Neural progenitor cell (in vitro differentiated cells): ENCODE data around the gene IQCH. TPM values are rescaled to one million over a fixed set of nuclear protein-coding genes. Genes with fewer than 3 reads are reported as not detected.

Experiments
- DNase-seq: peaks from one replicate; pipeline ENCODE4 v3.0.0-alpha.2; 2016; ENCODE audit warnings: low spot score
- H2AFZ ChIP-seq: fragments of 200-600 bp; sonication (generic); replicated peaks from 2 replicates; pipeline ENCODE4 v1.6.1; 2016; ENCODE audit warnings: antibody characterized with exemption
- H3F3A ChIP-seq: fragments of 200-600 bp; sonication (generic); 2 replicates; pipeline ENCODE4 v1.6.1; 2016; ENCODE audit warnings: antibody characterized with exemption, low read depth
- H3K27ac ChIP-seq: fragments of 200-600 bp; sonication (generic); 2 replicates; pipeline ENCODE4 v1.5.1; 2016; ENCODE audit warnings: mild to moderate bottlenecking
- H3K27me3 ChIP-seq: fragments of 200-600 bp; sonication (generic); 2 replicates; pipeline ENCODE4 v1.6.1; 2016; ENCODE audit warnings: mild to moderate bottlenecking, moderate library complexity
- H3K36me3 ChIP-seq: fragments of 200-600 bp; sonication (generic); 2 replicates; pipeline ENCODE4 v1.5.1; 2016
- H3K4me1 ChIP-seq: fragments of 200-600 bp; sonication (generic); 2 replicates; pipeline ENCODE4 v1.6.1; 2016; ENCODE audit warnings: mixed run types
- H3K4me2 ChIP-seq: fragments of 200-600 bp; sonication (generic); 2 replicates; pipeline ENCODE4 v1.6.1; 2016
- H3K4me3 ChIP-seq: fragments of 200-600 bp; sonication (generic); 2 replicates; pipeline ENCODE4 v1.5.1; 2016
- H3K79me2 ChIP-seq: fragments of 200-600 bp; sonication (generic); 2 replicates; pipeline ENCODE4 v1.6.1; 2016; ENCODE audit warnings: low read depth
- H3K9ac ChIP-seq: fragments of 200-600 bp; sonication (generic); 2 replicates; pipeline ENCODE4 v1.6.1; 2016
- H3K9me3 ChIP-seq: fragments of 200-600 bp; sonication (generic); 2 replicates; pipeline ENCODE4 v1.5.1; 2016; ENCODE audit warnings: low read depth
- H4K20me1 ChIP-seq: fragments of 200-600 bp; sonication (generic); 2 replicates; pipeline ENCODE4 v1.6.1; 2016; ENCODE audit warnings: low read depth
- H3K27ac Mint-ChIP-seq: 3 replicates; pipeline ENCODE4 v1.8.0; 2021; ENCODE audit warnings: mixed read lengths
- H3K27me3 Mint-ChIP-seq: 2 replicates; pipeline ENCODE4 v1.8.0; 2022; ENCODE audit warnings: low read depth, mild to moderate bottlenecking, inconsistent platforms, moderate library complexity, mixed read lengths; ENCODE audit not compliant: insufficient read depth
- H3K36me3 Mint-ChIP-seq: 3 replicates; pipeline ENCODE4 v1.8.0; 2021; ENCODE audit warnings: mixed read lengths
- H3K4me1 Mint-ChIP-seq: 3 replicates; pipeline ENCODE4 v1.8.0; 2021; ENCODE audit warnings: mixed read lengths
- H3K4me3 Mint-ChIP-seq: 3 replicates; pipeline ENCODE4 v1.8.0; 2021; ENCODE audit warnings: mild to moderate bottlenecking, moderate library complexity, mixed read lengths
- H3K9me3 Mint-ChIP-seq: 3 replicates; pipeline ENCODE4 v1.8.0; 2020; ENCODE audit warnings: mixed read lengths
- EZH2 ChIP-seq: fragments of 200-600 bp; sonication (generic); IDR thresholded peaks from 2 replicates; pipeline ENCODE4 v1.6.1; 2017; ENCODE audit warnings: antibody characterized with exemption, mild to moderate bottlenecking, moderate library complexity
- EZH2phosphoT487 ChIP-seq: fragments of 200-600 bp; sonication (generic); IDR thresholded peaks from 2 replicates; pipeline ENCODE4 v1.6.1; 2017; ENCODE audit warnings: antibody characterized with exemption
- total RNA-seq: library from RNA; depleted of rRNA; stranded (reverse); fragments of >200 nt; gene quantifications from 2 replicates; pipeline ENCODE4 v1.2.3, GENCODE V29; 2015; ENCODE audit warnings: low replicate concordance
- TF ChIP-seq, protein P1 (sequence below): fragments of 200-600 bp; sonication (generic); IDR thresholded peaks from 2 replicates; pipeline ENCODE4 v1.5.1; 2017; ENCODE audit warnings: antibody characterized with exemption, mild to moderate bottlenecking

The IQCH gene
- total RNA-seq, 1 donor from 2014 or later: 21.0 TPM

GRCh38 chr15:67210555-67211168 lies 43.9 kb upstream of the IQCH start:
- Mint-ChIP-seq H3K36me3 (peaks cover 6% of the 10 kb centered on the region), H3K9me3 (no peaks in the 10 kb centered on the region), H3K4me1 (no peaks in the 10 kb centered on the region), H3K4me3 (no peak overlapping the region), H3K27me3 (no peaks in the 10 kb centered on the region), H3K27ac (no peak overlapping the region)
- H2AFZ ChIP-seq: no peak overlapping the region
- no peaks in the 10 kb centered on the region for H3F3A ChIP-seq
- H3K79me2 ChIP-seq: no peaks in the 10 kb centered on the region
- H4K20me1 ChIP-seq: no peaks in the 10 kb centered on the region
- no peaks in the 10 kb centered on the region for H3K9me3 ChIP-seq
- no peak overlapping the region for H3K9ac ChIP-seq
- H3K4me3 ChIP-seq: no peak overlapping the region
- no peaks in the 10 kb centered on the region for H3K36me3 ChIP-seq
- H3K27me3 ChIP-seq: no peaks in the 10 kb centered on the region
- TF ChIP-seq EZH2phosphoT487 (no peak), EZH2 (no peak)
- TF ChIP-seq, protein P1, sequence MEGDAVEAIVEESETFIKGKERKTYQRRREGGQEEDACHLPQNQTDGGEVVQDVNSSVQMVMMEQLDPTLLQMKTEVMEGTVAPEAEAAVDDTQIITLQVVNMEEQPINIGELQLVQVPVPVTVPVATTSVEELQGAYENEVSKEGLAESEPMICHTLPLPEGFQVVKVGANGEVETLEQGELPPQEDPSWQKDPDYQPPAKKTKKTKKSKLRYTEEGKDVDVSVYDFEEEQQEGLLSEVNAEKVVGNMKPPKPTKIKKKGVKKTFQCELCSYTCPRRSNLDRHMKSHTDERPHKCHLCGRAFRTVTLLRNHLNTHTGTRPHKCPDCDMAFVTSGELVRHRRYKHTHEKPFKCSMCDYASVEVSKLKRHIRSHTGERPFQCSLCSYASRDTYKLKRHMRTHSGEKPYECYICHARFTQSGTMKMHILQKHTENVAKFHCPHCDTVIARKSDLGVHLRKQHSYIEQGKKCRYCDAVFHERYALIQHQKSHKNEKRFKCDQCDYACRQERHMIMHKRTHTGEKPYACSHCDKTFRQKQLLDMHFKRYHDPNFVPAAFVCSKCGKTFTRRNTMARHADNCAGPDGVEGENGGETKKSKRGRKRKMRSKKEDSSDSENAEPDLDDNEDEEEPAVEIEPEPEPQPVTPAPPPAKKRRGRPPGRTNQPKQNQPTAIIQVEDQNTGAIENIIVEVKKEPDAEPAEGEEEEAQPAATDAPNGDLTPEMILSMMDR: no peak
- no peaks in the 10 kb centered on the region for H3K4me1 ChIP-seq
- DNase-seq: no peak
- H3K27ac ChIP-seq: peak overlapping the region; percentile 19
- no peak overlapping the region for H3K4me2 ChIP-seq

DNA sequence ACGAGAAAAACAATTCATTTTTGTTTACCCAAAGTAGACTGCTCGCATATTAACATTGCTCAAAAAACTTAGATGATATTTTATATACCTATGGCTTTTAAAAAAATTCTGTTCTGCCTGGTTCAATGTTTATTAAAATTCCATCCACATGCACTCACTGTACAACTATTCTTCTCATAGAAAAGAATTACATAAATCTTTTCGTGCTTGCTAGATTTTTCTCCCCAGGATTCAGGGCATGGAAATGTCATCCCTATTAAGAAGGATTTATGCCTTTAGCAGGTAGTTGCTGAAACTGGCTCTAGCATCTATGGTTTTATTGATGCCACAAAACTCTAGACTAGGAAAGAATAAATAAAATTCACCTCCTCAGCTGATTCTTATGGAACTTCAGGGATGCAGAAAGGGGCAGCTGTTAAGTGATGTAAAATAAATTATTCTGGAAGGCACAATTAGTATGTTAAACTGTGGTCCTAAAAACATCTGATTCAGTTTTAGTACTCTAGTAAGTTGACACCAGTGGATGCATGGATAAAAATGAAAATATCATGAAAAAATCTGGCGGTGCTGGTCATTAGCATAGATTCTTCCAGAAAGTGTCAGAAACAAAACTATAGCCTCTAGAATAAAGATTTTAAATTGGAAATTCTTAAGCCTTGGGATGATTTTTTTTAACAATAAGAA lies 41.8 kb upstream of the IQCH start:
- H3K4me2 ChIP-seq: no peak overlapping the region
- no peaks in the 10 kb centered on the region for H3F3A ChIP-seq
- H3K27me3 Mint-ChIP-seq: no peaks in the 10 kb centered on the region
- H3K36me3 Mint-ChIP-seq: peaks cover 8% of the 10 kb centered on the region
- no peak overlapping the region for H3K27ac Mint-ChIP-seq
- H3K9me3 Mint-ChIP-seq: no peaks in the 10 kb centered on the region
- no peaks in the 10 kb centered on the region for H3K9me3 ChIP-seq
- H3K4me3 ChIP-seq: no peak overlapping the region
- no peak overlapping the region for H3K4me3 Mint-ChIP-seq
- H3K36me3 ChIP-seq: no peaks in the 10 kb centered on the region
- no peaks in the 10 kb centered on the region for H3K79me2 ChIP-seq
- no peak for DNase-seq
- no peaks in the 10 kb centered on the region for H4K20me1 ChIP-seq
- H3K27ac ChIP-seq: no peak overlapping the region
- TF ChIP-seq EZH2phosphoT487: no peak
- TF ChIP-seq, protein P1: no peak
- TF ChIP-seq EZH2: no peak
- H3K9ac ChIP-seq: no peak overlapping the region
- no peak overlapping the region for H2AFZ ChIP-seq
- H3K4me1 ChIP-seq: no peaks in the 10 kb centered on the region
- H3K27me3 ChIP-seq: no peaks in the 10 kb centered on the region
- no peaks in the 10 kb centered on the region for H3K4me1 Mint-ChIP-seq

- Histone ChIP-seq H3K27ac (no peak overlapping the region), H3K4me3 (no peak overlapping the region), H2AFZ (no peak overlapping the region), H3K4me1 (no peaks in the 10 kb centered on the region), H3K36me3 (no peaks in the 10 kb centered on the region), H3K27me3 (no peaks in the 10 kb centered on the region), H3K4me2 (no peak overlapping the region), H3F3A (no peaks in the 10 kb centered on the region), H3K9ac (no peak overlapping the region), H3K9me3 (no peaks in the 10 kb centered on the region), H3K79me2 (no peaks in the 10 kb centered on the region), H4K20me1 (no peaks in the 10 kb centered on the region)
- Mint-ChIP-seq H3K36me3 (peaks cover 2% of the 10 kb centered on the region), H3K27ac (no peak overlapping the region), H3K9me3 (no peaks in the 10 kb centered on the region), H3K4me3 (no peak overlapping the region), H3K4me1 (no peaks in the 10 kb centered on the region), H3K27me3 (no peaks in the 10 kb centered on the region)
- no peak for DNase-seq
- TF ChIP-seq EZH2: no peak
- no peak for TF ChIP-seq EZH2phosphoT487
- TF ChIP-seq, protein P1: no peak
Observed at GRCh38 chr15:67215102-67215501, 39.5 kb upstream of the IQCH start.
